ENCODE results near the gene MCF2L. TPM values are rescaled to one million over a fixed set of nuclear protein-coding genes. Genes with fewer than 3 reads are reported as not detected.

The MCF2L gene
- total RNA-seq, 4 donors from 2014 or later, result 25.0 to 103 (median 61.0) TPM

DNA sequence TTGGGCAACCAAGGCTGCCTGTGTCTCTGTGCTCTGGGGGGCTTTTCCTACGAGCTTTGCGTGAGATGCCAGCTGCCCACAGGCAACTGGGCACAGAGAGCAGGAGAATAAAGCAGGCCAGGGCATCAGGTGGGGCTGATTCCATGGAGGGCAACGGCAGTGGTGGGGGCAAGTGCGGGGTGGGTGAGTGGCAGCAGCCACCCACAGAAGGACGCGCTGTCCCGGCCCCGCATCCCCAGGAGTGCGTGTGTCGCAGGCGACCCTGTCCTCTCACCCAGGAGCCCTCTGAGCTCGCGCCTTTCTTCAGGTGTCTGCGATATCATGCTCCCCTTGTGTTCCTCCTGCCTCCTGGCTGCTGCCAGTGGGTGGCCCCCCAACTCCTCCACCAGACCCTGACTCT is 67.4 kb downstream of the MCF2L start:
- Histone ChIP-seq H3K27ac (no peak overlapping the region), H3K9me3 (no peaks in the 10 kb centered on the region), H3K36me3 (no peaks in the 10 kb centered on the region), H3K4me3 (no peak overlapping the region), H3K27me3 (no peaks in the 10 kb centered on the region), H3K4me1 (no peaks in the 10 kb centered on the region)
- TF ChIP-seq CTCF (IDR thresholded peaks at IDR 0.05) (no peak), POLR2A (IDR thresholded peaks at IDR 0.05) (no peak)
- DNase-seq, result no peak
- intact Hi-C loops (cut with DNase I; ENCODE audit: low total_unique reads), result no loop called here

GRCh38 chr13:113040031-113040430 is 71.0 kb downstream of the MCF2L start:
- intact Hi-C loops (cut with DNase I; ENCODE audit: low total_unique reads), result no loop called here

DNA sequence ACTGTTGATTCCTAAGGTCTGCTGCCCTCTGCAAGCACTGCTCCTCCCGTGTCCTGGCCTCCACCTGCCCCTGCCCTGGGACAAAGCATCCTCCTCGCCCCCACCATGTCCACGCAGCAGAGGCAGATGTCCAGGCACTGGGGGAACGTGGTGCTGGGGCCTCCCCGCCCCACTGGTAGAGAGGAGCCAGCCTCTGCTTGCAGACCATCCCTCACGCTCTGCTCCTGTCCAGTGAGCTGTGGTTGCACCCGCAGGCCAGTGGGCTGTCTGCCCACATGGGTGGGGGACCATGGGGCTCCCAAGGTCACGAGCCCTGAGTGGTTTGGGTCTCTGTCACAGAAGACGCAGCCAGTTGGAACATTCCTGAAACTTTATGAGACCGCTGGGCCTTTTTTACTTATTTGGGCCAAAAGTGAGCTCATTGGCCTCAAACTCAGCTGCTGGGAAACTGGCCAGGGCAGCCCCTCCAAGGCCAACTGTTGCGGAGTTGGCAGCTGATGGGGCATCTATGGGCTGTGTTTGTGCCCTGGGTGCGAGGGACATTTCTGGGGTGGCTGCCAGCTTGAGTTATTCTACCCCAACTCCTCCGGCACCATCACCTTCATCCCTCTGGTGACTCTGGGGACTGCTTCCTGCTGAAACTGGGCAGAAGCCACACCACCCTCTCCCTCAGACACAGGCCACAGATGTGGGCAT is 71.7 kb downstream of the MCF2L start:
- DNase-seq, result no peak
- Histone ChIP-seq H3K4me1 (no peaks in the 10 kb centered on the region), H3K27me3 (no peaks in the 10 kb centered on the region), H3K36me3 (no peaks in the 10 kb centered on the region), H3K4me3 (no peak overlapping the region), H3K9me3 (no peaks in the 10 kb centered on the region), H3K27ac (no peak overlapping the region)
- intact Hi-C loops (cut with DNase I; ENCODE audit: low total_unique reads), result no loop called here
- TF ChIP-seq CTCF (IDR thresholded peaks at IDR 0.05) (no peak), POLR2A (IDR thresholded peaks at IDR 0.05) (no peak)

More at GRCh38 chr13:113040031-113040430, 71.0 kb downstream of the MCF2L start:
- DNase-seq, result no peak
- no peaks in the 10 kb centered on the region for H3K9me3 ChIP-seq
- no peaks in the 10 kb centered on the region for H3K27me3 ChIP-seq
- H3K36me3 ChIP-seq, result no peaks in the 10 kb centered on the region
- no peak overlapping the region for H3K27ac ChIP-seq
- H3K4me1 ChIP-seq, result no peaks in the 10 kb centered on the region
- TF ChIP-seq POLR2A (IDR thresholded peaks at IDR 0.05) (no peak), CTCF (IDR thresholded peaks at IDR 0.05) (no peak)
- no peak overlapping the region for H3K4me3 ChIP-seq

- Histone ChIP-seq H3K27me3 (no peaks in the 10 kb centered on the region), H3K9me3 (no peaks in the 10 kb centered on the region), H3K27ac (no peak overlapping the region), H3K36me3 (no peaks in the 10 kb centered on the region), H3K4me3 (no peak overlapping the region), H3K4me1 (no peaks in the 10 kb centered on the region)
- intact Hi-C loops (cut with DNase I; ENCODE audit: low total_unique reads), result no loop called here
- no peak for TF ChIP-seq POLR2A (IDR thresholded peaks at IDR 0.05)
- no peak for TF ChIP-seq CTCF (IDR thresholded peaks at IDR 0.05)
- no peak for DNase-seq
Observed at GRCh38 chr13:113041293-113041690, 72.3 kb downstream of the MCF2L start.

GRCh38 chr13:113041896-113042295 is 72.9 kb downstream of the MCF2L start:
- no peaks in the 10 kb centered on the region for H3K36me3 ChIP-seq
- H3K27ac ChIP-seq, result no peak overlapping the region
- intact Hi-C loops (cut with DNase I; ENCODE audit: low total_unique reads), result no loop called here
- no peaks in the 10 kb centered on the region for H3K4me1 ChIP-seq
- TF ChIP-seq POLR2A (IDR thresholded peaks at IDR 0.05) (no peak), CTCF (IDR thresholded peaks at IDR 0.05) (no peak)
- DNase-seq, result no peak
- no peaks in the 10 kb centered on the region for H3K27me3 ChIP-seq
- no peak overlapping the region for H3K4me3 ChIP-seq
- H3K9me3 ChIP-seq, result no peaks in the 10 kb centered on the region
